ENCODE measurements around the gene CCNF. TPM values are rescaled to one million over a fixed set of nuclear protein-coding genes. Genes with fewer than 3 reads are reported as not detected.
"Not testable (repeated sequence)": the region's sequence is repeated elsewhere in the genome, so short reads cannot be mapped to it uniquely, and the experiment has no call there.

The CCNF gene
- total RNA-seq, 2 donors from 2014 or later, result 64.8 to 111 TPM

DNA sequence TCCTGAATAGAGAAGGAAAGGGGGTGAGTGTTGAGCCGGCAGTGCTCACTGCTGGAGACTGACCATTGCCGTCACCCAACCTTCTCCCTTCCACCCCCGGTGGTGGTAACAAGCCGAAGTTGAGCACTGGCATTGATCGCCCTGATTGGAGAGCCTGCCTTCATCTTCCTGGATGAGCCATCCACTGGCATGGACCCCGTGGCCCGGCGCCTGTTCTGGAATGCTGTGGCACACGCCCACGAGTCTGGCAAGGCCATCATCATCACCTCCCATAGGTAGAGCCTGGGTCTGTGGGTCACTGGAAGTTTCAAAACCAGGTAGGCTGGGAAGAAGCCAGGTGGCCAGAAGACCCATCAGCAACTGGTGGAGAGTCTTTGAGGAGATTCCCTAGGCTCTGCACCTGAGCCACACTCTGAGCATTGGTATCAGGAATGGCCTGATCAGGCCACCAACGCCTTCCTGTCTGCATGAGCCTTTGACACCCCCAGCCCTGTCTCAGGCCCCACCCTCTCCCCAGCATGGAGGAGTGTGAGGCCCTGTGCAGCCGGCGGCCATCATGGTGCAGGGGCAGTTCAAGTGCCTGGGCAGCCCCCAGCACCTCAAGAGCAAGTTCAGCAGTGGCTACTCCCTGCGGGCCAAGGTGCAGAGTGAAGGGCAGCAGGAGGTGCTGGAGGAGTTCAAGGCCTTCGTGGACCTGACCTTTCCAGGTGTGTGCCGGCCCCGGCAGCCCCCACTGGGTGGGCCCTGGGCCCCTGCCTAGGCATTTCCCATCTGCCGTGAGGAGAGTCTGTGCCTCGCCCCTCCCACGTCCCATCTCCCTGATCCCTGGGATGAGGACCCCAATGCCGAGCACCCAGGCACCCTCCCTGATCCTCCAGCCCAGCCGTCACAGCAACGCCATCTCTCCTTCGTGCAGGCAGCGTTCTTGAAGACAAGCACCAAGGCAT is 4.9 kb upstream of the CCNF start:
- Mint-ChIP-seq H3K9me3 (no peaks in the 10 kb centered on the region), H3K36me3 (no peaks in the 10 kb centered on the region), H3K27ac (peak overlapping the region in 1 of 2 donors; percentile 27)
- ATAC-seq (no peak), DNase-seq (ENCODE audit: low spot score in 2 of 2) (no peak)

DNA sequence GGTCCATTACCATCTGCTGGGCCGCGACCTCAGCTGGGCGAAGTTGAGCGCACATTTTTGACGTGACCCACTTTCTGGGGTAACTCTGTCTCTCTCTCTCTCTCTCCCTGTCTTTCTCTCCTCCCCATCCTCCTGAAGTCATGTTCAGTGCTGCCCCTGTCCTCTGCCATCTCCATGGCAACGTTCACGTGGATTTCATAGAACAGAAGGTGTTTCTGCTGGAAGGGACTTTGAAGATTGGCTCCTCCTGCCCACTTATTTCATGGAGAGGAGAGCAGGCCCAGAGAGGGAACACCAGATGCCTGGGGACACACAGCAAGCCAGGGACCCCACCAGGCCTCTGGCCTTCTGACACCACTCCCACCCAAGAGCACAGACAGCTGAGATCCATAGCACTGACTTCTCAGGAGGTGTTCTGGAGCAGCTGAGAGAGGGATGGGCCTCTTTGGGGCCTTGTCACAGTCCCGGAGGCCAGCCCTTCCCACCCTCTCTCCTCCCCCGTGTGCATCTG is 4.2 kb upstream of the CCNF start:
- ATAC-seq (no peak), DNase-seq (ENCODE audit: low spot score in 2 of 2) (no peak)
- Mint-ChIP-seq H3K9me3 (no peaks in the 10 kb centered on the region), H3K36me3 (peaks cover 4% of the 10 kb centered on the region in 2 donors), H3K27ac (peak overlapping the region in 1 of 2 donors; percentile 27)

DNA sequence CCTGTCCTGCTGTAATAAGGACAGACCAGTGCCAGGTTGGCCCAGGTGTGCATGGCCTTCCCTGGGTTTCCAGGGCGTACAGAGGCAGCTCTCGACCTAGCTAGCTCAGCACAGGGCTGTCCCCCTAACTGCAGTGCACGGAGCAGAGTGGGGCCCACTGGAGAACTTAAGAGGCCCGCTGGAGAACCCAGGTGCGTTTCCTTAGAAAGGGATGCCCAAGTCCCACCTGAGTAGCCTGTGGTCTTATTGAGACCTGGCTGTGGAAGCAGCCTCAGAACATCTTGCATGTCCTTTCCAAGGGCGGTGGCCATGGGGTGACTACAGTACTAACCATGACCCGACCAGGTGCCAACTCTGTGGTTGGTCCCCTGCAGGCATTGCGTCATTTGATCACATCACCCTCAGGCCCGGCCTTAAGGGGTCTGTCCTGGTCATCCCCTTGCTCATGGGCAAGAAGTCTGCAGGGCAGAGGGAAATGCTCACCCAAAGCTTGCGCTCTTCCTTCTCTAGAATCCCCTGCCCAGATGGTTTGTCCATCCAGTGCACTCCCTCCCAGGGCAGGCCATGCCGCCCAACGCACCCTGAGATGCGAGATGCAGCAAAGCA is 3.3 kb upstream of the CCNF start:
- DNase-seq (ENCODE audit: low spot score in 2 of 2), result no peak
- Mint-ChIP-seq H3K27ac (no peak overlapping the region), H3K9me3 (no peaks in the 10 kb centered on the region), H3K36me3 (peaks cover 13% of the 10 kb centered on the region in 2 donors)
- no peak for ATAC-seq

DNA sequence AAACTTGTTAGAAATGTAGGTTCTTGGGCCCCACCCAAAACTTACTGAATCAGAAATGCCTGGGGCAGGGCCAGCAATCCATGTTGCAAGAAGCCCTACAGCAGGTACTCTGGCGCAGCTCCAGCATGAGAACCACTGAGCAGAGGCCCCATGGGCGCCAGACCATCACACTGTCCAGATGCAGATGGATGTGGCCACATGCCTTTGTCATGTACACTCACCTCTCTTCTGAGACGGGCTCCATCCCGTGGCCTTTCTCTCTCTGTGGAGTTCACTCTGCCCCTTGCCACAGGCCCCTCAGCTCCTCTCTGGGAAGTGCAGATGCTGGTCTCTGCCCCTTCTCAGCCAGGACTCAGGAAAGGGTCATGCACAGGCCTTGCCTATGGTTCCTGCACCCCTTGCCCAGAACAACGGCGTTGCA is 2.3 kb upstream of the CCNF start:
- DNase-seq (ENCODE audit: low spot score in 2 of 2) (no peak), ATAC-seq (no peak)
- Mint-ChIP-seq H3K27ac (peak overlapping the region; percentile 30 to 82), H3K9me3 (no peaks in the 10 kb centered on the region), H3K36me3 (peaks cover 14% of the 10 kb centered on the region in 2 donors)

DNA sequence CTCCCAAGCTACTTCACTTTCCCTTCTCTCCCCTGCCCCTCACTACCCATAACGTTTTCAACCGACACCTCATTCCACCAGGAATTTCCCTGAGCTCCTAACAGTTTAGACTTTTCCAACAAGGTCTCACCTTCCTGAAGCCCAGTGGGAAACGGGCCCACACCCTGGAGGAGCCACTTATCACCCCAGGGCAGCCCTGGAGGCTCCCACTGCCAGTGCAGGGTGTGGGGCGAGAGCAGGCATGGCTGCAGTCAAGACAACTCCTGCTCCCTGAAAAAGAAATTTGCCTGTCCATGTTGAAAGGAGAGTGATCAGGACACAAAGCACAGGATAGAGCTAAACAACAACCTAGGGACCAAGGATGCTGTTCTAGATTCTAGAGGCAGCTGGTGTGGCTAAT is 1.7 kb upstream of the CCNF start:
- DNase-seq (ENCODE audit: low spot score in 2 of 2), result no peak
- H3K36me3 Mint-ChIP-seq, result peaks cover 16% of the 10 kb centered on the region in 2 donors
- no peaks in the 10 kb centered on the region for H3K9me3 Mint-ChIP-seq
- H3K27ac Mint-ChIP-seq, result peak overlapping the region; percentile 72 to 82
- ATAC-seq, result no peak

DNA sequence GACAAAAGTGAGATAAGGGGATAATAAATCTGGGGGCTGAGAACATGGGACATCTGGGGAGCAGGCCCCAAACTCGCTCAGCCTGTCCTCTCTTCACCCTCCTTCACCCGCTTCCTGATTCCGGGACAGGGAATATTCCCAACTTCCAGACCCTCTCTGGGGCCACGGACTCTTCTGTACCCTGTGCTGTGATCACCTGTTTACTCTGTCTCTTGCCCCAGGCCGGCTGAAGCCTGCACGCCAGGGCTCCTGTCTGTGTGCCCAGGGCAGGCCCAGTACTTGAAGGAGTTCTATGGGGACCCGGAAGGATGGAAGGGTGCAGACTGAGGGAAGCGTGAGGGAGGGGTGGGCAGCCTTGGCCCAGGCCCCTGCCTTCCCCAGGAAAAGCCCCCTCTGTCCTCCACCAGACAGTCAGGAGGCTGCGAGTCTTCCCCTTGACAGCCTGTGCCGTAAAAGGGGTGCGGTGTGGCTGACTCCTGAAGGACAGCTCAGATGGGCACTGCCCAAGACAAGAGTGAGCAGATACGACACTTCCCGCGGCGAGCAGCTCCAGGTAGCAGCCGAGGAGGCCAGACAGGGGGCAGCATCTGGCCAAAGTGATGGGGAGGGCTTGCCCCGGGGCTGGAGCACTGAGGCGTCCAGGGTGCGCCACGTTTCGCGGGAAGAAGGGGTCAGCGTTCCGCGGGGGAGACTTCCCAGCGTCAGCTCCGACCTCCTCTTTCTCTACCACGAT is 1.0 kb upstream of the CCNF start:
- no peaks in the 10 kb centered on the region for H3K9me3 Mint-ChIP-seq
- peaks cover 23% of the 10 kb centered on the region in 2 donors for H3K36me3 Mint-ChIP-seq
- H3K27ac Mint-ChIP-seq, result peak overlapping the region; percentile 82 to 95
- ATAC-seq, result peak in 1 of 2 donors; percentile 25
- DNase-seq (ENCODE audit: low spot score in 2 of 2), result peak in 1 of 2 donors; percentile 39

DNA sequence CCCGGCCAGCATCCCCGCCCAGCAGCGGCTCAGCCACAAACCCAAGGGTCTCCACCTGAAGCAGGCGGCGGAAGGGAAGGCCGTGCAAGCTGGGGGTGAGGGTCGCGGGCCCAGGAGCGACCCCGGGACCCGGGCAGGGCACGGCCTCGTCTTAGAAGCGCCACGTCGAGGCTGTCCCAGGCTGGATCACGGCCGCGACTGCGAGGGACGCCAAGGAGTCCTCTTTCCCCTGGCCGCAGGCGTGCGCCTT is 538 bp upstream of the CCNF start:
- peaks cover 24 to 28% of the 10 kb centered on the region in 2 donors for H3K36me3 Mint-ChIP-seq
- peak overlapping the region in 1 of 2 donors; percentile 82 for H3K27ac Mint-ChIP-seq
- peak in 1 of 2 donors; percentile 0 for ATAC-seq
- no peaks in the 10 kb centered on the region for H3K9me3 Mint-ChIP-seq
- peak in 1 of 2 donors; percentile 64 for DNase-seq (ENCODE audit: low spot score in 2 of 2)

DNA sequence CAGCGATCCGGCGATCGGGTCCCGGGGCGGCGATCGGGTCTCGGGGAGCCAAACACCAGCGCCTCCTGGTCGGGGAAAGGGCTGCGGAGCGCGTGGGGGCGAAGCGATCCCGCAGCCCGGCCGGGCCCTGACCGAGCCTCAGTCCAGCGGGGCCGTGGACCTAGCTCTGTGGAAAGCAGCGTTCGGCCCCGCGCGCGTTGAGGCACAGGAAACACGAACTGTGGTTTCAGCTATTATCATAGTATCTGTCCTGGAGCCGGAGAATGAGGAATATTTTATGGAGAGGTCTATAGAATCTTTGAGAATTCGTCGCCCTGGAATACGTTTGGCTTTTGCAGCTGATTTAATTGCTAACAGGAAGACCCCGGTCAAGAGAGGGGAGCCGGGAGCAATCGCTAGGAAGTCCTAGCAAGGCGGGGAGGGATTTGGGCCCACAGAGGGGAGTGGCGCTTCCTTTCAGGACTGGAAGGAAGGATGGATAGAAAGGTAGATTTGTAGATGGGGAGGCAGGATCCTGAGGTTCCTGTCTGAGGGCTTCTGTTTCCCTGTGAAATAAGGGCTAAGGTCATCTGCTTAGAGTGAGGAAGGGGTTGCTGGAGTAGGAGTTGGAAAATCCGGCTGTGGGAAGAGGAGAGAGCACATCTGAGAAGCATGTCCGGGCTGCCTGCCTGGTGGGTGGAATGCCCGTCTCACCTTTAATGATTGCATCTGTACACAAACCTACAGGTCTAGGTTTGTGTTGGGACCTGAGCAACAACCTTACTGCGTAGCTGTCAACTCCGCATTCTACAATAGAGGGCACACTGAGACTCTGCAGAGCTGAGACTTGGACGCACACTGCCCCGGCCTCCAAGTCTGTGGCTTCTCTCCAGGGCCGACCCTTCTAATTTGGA is 770 bp downstream of the CCNF start:
- no peaks in the 10 kb centered on the region for H3K9me3 Mint-ChIP-seq
- DNase-seq (ENCODE audit: low spot score in 2 of 2), result peak in 1 of 2 donors; percentile 47
- ATAC-seq, result no peak
- peaks cover 24 to 30% of the 10 kb centered on the region in 2 donors for H3K36me3 Mint-ChIP-seq
- peak overlapping the region; percentile 87 to 97 for H3K27ac Mint-ChIP-seq

DNA sequence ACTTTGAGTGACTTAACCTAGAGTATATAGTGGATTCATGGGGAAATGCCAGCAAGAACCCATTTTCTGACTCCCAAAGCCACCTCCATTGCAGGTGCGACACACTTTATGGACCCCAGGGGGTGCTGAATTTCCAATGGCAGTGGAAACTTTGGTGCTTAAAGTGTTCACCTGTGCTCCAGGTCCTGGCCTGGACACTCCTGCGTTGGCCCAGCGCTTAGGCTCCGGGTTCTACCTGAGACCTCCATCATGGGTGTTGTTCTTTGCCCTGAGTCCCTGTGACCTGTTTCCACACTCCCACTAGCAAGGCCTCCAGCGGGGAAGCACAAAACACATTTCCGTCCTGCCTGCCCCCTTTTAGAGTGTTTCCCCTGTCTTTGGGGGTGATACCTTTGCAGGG is 3.0 kb downstream of the CCNF start:
- H3K36me3 Mint-ChIP-seq, result peaks cover 29 to 43% of the 10 kb centered on the region in 2 donors
- H3K27ac Mint-ChIP-seq, result no peak overlapping the region
- no peaks in the 10 kb centered on the region for H3K9me3 Mint-ChIP-seq
- DNase-seq (ENCODE audit: low spot score in 2 of 2) (peak in 1 of 2 donors; percentile 43), ATAC-seq (no peak)

DNA sequence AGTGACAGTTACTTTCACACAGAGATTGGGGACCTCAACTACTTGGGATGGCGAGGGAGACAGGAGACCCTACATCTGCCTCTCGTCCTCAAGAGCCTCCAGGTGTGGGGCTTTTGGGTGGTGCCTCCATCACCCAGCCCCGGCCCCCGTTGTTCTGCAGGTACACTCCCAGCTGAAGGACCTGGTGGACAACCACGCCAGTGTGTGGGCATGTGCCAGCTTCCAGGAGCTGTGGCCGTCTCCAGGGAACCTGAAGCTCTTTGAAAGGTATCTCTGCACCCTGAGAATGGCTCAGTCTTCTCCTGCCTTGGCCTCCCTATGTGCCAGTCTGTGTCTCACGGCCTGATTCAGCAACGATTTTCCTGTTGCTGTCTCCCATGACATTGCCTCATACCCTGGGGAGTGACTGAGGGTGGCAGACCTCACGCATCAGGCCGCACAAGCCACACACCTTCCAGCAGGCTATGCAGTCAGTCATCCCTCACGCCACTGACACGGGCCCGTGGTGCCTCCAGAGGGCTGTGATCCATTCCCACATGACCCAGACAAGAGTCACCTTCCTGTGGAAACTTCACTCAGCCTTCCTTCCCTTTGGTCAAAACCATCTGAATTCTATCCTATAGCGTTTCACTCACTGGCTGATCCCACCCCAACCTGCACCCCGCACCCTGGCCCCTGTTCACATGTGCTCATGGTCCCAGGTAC is 3.7 kb downstream of the CCNF start:
- peak in 1 of 2 donors; percentile 44 for DNase-seq (ENCODE audit: low spot score in 2 of 2)
- no peaks in the 10 kb centered on the region for H3K9me3 Mint-ChIP-seq
- ATAC-seq, result no peak
- H3K36me3 Mint-ChIP-seq, result peaks cover 31 to 50% of the 10 kb centered on the region in 2 donors
- peak overlapping the region; percentile 12 to 44 for H3K27ac Mint-ChIP-seq

DNA sequence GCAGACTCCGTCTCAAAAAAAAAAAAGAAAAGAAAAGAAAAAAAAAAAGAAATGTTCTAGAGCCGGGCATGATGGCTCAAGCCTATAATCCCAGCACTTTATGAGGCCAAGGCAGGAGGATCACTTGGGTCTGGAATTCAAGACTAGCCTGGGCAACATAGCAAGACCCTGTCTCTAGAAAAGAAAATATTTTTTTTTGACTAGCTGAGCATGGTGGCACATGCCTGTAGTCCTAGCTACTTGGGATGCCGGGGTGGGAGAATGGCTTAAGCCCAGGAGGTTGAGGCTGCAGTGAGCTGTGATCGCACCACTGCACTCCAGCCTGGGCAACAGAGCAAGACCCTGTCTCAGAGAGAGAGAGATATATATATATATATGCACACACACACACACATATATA is 6.0 kb downstream of the CCNF start:
- ATAC-seq; H3K27ac Mint-ChIP-seq; H3K9me3 Mint-ChIP-seq; DNase-seq (ENCODE audit: low spot score in 2 of 2): not testable (repeated sequence)
- peaks cover 37 to 60% of the 10 kb centered on the region in 2 donors for H3K36me3 Mint-ChIP-seq

DNA sequence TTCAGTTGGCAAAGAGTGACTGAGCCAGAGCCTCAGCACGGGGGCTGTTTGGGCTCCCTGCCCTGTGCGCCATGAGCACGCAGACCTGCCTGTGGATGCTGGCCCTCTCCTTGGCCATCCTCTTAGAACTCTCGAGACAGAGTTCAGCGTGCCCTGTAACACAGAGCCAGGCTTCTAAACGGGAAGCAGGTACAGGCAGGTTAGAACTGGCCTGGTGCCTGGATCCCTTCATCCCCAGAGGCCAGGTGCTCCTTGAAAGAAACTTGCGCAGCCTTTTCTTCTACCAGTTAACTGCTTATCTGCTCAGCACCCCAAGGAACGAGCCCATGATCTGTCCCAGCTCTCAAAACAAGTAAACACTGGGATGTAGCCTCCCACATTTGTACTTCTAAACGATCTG is 6.9 kb downstream of the CCNF start:
- no peaks in the 10 kb centered on the region for H3K9me3 Mint-ChIP-seq
- no peak overlapping the region for H3K27ac Mint-ChIP-seq
- peak in 1 of 2 donors; percentile 50 for DNase-seq (ENCODE audit: low spot score in 2 of 2)
- no peak for ATAC-seq
- peaks cover 28 to 51% of the 10 kb centered on the region in 2 donors for H3K36me3 Mint-ChIP-seq

DNA sequence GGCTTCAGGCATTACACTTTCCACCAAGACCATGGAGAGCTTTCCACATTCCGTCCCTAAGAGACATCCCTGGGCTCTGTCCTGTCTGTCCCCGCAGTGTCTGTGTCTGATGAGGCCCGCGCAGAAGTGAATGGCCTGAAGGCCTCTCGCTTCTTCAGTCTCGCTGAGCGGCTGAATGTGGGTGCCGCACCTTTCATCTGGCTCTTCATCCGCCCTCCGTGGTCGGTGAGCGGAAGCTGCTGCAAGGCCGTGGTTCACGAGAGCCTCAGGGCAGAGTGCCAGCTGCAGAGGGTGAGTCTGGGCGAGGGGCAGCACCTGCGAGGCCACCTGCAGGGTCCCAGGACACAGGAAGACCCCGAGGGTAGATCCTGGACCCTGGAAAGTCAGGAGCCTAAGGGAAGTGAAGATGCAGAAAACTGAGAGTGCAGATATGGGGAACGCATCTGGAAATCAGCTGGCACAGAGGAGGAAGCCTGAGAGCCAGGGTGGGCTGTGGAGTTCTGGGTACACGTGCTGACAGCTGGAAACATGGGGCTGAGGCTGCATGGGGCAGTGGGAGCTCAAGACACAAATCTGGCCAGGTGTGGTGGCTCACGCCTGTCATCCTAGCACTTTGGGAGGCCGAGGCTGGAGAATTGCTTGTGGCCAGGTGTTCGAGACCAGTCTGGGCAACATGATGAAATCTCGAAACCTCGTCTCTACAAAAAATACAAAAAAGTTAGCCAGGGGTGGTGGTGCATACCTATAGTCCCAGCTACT is 8.0 kb downstream of the CCNF start:
- Mint-ChIP-seq H3K36me3 (peaks cover 28 to 51% of the 10 kb centered on the region in 2 donors), H3K27ac (peak overlapping the region in 1 of 2 donors; percentile 33), H3K9me3 (no peaks in the 10 kb centered on the region)
- ATAC-seq (no peak), DNase-seq (ENCODE audit: low spot score in 2 of 2) (peak in 1 of 2 donors; percentile 52)

DNA sequence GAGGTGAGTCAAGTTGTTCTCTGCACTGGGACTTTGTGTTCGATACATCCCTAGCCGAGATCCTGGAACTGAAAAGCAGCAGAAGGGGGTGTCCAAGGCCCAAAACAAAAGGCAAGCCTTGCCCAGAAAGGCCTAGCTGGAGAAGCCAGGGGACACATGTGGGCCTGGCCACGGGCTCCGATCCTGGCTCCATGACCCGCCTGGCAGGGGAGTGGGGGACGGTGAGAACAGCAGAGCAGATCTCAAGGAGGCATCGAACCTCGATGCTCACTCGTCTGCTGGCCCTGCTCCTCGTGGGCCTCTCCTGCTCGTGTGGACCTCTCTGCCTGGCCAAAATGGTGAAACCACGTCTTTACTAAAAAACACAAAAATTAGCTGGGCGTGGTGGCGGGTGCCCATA is 8.9 kb downstream of the CCNF start:
- DNase-seq (ENCODE audit: low spot score in 2 of 2) (no peak), ATAC-seq (no peak)
- Mint-ChIP-seq H3K9me3 (no peaks in the 10 kb centered on the region), H3K36me3 (peaks cover 22 to 45% of the 10 kb centered on the region in 2 donors), H3K27ac (no peak overlapping the region)

DNA sequence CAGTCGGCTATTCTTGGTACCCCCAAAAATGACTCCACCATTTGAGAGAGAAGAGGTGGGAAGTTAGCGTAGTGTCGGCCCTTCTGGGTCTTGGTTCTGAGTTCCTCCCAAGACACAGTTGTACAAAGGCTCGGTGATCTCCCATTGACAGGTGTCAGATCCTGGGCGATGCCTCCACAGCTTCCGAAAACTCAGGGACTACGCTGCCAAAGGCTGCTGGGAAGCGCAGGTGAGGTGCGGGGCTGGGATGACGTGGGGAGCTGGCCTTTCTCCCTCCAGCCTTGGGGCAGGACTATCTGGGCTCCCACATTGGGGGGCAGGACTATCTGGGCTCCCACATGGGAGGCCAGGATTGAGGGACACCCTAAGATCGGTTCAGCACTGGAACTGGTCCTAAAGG is 10.4 kb downstream of the CCNF start:
- H3K9me3 Mint-ChIP-seq, result no peaks in the 10 kb centered on the region
- no peak for DNase-seq (ENCODE audit: low spot score in 2 of 2)
- H3K36me3 Mint-ChIP-seq, result peaks cover 26 to 43% of the 10 kb centered on the region in 2 donors
- peak overlapping the region in 1 of 2 donors; percentile 48 for H3K27ac Mint-ChIP-seq
- peak in 1 of 2 donors; percentile 15 for ATAC-seq
